ENCODE measurements around the gene CEP295NL.

DNA sequence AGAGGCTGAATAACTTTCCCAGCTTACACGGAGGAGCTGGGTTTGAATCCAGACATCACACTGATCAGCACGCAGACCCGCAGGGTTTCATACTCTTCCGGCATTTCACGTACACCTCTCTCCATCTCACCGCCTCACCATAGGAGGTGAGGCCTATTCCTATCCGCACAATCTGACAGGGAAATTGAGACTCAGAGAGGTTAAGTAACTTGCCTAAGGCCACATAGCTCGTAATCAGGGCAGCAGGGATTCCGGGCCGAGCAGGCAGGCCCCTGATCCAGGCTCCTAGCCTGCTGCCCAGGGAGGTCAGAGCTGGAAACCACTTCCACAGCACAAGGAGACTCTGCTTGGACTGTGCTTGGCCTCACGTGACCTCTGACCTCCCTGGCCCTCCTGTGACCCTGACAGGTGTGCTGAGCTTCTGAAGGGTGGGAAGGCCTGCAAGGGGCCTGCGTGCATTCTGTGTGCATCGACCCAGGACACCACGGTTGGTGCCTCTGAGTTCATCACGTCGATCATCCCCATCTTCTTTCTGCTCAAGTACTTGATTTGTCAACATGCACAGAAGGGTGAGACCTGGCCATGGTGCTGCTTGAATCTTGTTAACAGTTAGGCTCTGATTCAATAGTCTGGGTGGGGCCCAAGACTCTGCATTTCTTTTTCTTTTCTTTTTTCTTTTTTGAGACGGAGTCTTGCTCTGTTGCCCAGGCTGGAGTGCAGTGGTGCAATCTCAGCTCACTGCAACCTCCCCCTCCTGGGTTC is 4.7 kb downstream of the CEP295NL start:
- TF ChIP-seq GATA2 (IDR thresholded peaks at IDR 0.05; ENCODE audit: low read depth, low read length): no peak
- no peak for TF ChIP-seq GATA3 (IDR thresholded peaks at IDR 0.05; ENCODE audit: low read depth, low read length)
